ENCODE data around the gene PLAAT5. TPM values are rescaled to one million over a fixed set of nuclear protein-coding genes. Genes with fewer than 3 reads are reported as not detected.

The PLAAT5 gene
- total and polyA plus RNA-seq, 2 donors (not counting 1 experiment from before 2014, with no cell fraction given) = 0.07 to 0.50 TPM

DNA sequence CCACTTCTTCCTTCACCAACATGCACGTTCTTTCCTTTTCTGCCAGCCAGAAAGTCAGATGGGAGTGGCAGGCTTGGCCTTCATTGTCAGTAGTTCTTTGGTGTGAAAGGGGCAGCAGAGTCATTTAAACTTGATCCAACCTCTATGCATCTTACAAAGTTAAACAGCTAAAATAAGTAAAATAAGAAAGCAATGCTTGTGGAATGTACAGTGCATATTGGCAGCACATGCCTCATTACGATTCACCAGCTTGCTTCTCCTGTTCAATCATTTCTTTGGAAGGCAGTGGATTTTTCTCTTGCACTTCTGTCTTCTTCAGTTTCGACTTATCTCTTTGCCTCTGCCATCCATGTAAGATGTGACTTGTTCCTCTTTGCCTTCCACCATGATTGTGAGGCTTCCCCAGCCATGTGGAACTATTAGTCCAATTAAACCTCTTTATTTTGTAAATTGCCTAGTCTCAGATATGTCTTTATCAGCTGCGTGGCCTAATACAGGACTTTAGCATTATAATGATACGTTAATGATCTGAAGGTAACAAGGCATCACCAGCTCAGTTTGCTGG is 29.7 kb upstream of the PLAAT5 start:
- H3K27me3 ChIP-seq (ENCODE audit: control insufficient read depth, insufficient read depth, low read length) = no peaks in the 10 kb centered on the region
- H3K36me3 ChIP-seq (ENCODE audit: control insufficient read depth, insufficient read depth, low read length) = no peaks in the 10 kb centered on the region
- peaks cover 2% of the 10 kb centered on the region for H3K4me1 ChIP-seq (ENCODE audit: control insufficient read depth, extremely low read depth, insufficient read depth, low read length)
- no peaks in the 10 kb centered on the region for H3K9me3 ChIP-seq (ENCODE audit: control insufficient read depth, insufficient read depth, low read depth, low read length)
- no peak overlapping the region for H3K4me3 ChIP-seq (replicated peaks in 1 of 4; ENCODE audit: control extremely low read depth in 1 of 4, insufficient read depth in 1 of 4, low read depth in 3 of 4, low read length in 4 of 4)
- TF ChIP-seq, protein P1, sequence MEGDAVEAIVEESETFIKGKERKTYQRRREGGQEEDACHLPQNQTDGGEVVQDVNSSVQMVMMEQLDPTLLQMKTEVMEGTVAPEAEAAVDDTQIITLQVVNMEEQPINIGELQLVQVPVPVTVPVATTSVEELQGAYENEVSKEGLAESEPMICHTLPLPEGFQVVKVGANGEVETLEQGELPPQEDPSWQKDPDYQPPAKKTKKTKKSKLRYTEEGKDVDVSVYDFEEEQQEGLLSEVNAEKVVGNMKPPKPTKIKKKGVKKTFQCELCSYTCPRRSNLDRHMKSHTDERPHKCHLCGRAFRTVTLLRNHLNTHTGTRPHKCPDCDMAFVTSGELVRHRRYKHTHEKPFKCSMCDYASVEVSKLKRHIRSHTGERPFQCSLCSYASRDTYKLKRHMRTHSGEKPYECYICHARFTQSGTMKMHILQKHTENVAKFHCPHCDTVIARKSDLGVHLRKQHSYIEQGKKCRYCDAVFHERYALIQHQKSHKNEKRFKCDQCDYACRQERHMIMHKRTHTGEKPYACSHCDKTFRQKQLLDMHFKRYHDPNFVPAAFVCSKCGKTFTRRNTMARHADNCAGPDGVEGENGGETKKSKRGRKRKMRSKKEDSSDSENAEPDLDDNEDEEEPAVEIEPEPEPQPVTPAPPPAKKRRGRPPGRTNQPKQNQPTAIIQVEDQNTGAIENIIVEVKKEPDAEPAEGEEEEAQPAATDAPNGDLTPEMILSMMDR (conservative IDR thresholded peaks at IDR 0.05 in 1 of 2, IDR thresholded peaks at IDR 0.05 in 1 of 2; ENCODE audit: low read depth in 1 of 2, low read length in 2 of 2) = no peak
- H4K20me1 ChIP-seq (ENCODE audit: control insufficient read depth, extremely low read depth, insufficient read depth, low read length) = no peaks in the 10 kb centered on the region
- H3K27ac ChIP-seq (ENCODE audit: insufficient read depth, low read length) = no peak overlapping the region
- no peak overlapping the region for H3K4me2 ChIP-seq (ENCODE audit: extremely low read depth, insufficient read depth, low read length)
- H2AFZ ChIP-seq (ENCODE audit: low read length) = no peak overlapping the region
- no peak overlapping the region for H3K9ac ChIP-seq (ENCODE audit: insufficient read depth, low read length)
- DNase-seq (ENCODE audit: low read depth in 2 of 2) = peak in 1 of 2 donors; percentile 30
- no peaks in the 10 kb centered on the region for H3K79me2 ChIP-seq (ENCODE audit: control insufficient read depth, insufficient read depth, low read length)

DNA sequence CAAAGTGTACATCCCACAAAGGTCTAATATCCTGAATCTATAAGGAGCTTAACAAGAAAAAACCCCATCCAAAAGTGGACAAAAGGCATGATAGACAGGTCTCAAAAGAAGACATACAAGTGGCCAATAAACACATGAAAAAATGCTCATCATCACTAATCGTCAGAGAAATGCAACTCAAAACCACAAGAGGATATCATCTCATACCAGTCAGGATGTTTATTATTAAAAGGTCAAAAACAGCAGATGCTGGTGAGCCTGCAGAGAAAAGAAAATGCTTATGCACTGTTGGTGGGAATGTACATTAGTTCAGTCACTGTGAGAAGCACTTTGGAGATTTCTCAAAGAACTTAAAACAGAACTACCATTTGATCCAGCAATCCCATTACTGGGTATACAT is 27.6 kb upstream of the PLAAT5 start:
- H3K4me1 ChIP-seq (ENCODE audit: control insufficient read depth, extremely low read depth, insufficient read depth, low read length) = peaks cover 2% of the 10 kb centered on the region
- H3K79me2 ChIP-seq (ENCODE audit: control insufficient read depth, insufficient read depth, low read length) = no peaks in the 10 kb centered on the region
- no peaks in the 10 kb centered on the region for H3K9me3 ChIP-seq (ENCODE audit: control insufficient read depth, insufficient read depth, low read depth, low read length)
- no peaks in the 10 kb centered on the region for H3K27me3 ChIP-seq (ENCODE audit: control insufficient read depth, insufficient read depth, low read length)
- H4K20me1 ChIP-seq (ENCODE audit: control insufficient read depth, extremely low read depth, insufficient read depth, low read length) = no peaks in the 10 kb centered on the region
- DNase-seq (ENCODE audit: low read depth in 2 of 2) = peak; percentile 70 to 79
- H2AFZ ChIP-seq (ENCODE audit: low read length) = no peak overlapping the region
- H3K4me3 ChIP-seq (replicated peaks in 1 of 4; ENCODE audit: control extremely low read depth in 1 of 4, insufficient read depth in 1 of 4, low read depth in 3 of 4, low read length in 4 of 4) = no peak overlapping the region
- no peak overlapping the region for H3K9ac ChIP-seq (ENCODE audit: insufficient read depth, low read length)
- H3K4me2 ChIP-seq (ENCODE audit: extremely low read depth, insufficient read depth, low read length) = no peak overlapping the region
- no peaks in the 10 kb centered on the region for H3K36me3 ChIP-seq (ENCODE audit: control insufficient read depth, insufficient read depth, low read length)
- TF ChIP-seq, protein P1 (conservative IDR thresholded peaks at IDR 0.05 in 1 of 2, IDR thresholded peaks at IDR 0.05 in 1 of 2; ENCODE audit: low read depth in 1 of 2, low read length in 2 of 2) = no peak
- TF ChIP-seq EZH2 (IDR thresholded peaks at IDR 0.05; ENCODE audit: low read length, missing control alignments) = no peak
- no peak overlapping the region for H3K27ac ChIP-seq (ENCODE audit: insufficient read depth, low read length)

DNA sequence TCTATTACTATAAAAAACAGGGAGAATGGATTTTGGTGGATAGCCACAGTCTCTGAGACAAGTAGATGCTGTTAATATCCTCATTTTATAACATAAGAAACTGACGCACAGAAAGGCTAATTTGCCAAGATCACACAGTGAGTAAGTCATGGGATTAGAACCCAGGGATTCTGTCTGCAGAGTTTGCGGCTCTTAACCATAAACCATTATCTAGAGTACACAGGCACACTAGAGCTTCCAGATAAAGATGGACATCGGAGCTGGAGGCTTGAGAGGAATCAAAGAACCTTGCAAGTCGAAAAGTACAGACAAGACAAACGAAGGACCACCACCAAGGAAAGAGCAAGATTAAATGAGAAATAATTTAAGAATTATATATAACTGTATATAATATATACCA is 26.2 kb upstream of the PLAAT5 start:
- H3K27me3 ChIP-seq (ENCODE audit: control insufficient read depth, insufficient read depth, low read length) = no peaks in the 10 kb centered on the region
- H2AFZ ChIP-seq (ENCODE audit: low read length) = no peak overlapping the region
- no peaks in the 10 kb centered on the region for H3K9me3 ChIP-seq (ENCODE audit: control insufficient read depth, insufficient read depth, low read depth, low read length)
- DNase-seq (ENCODE audit: low read depth in 2 of 2) = no peak
- no peak overlapping the region for H3K9ac ChIP-seq (ENCODE audit: insufficient read depth, low read length)
- no peak overlapping the region for H3K27ac ChIP-seq (ENCODE audit: insufficient read depth, low read length)
- H3K4me2 ChIP-seq (ENCODE audit: extremely low read depth, insufficient read depth, low read length) = no peak overlapping the region
- no peaks in the 10 kb centered on the region for H3K36me3 ChIP-seq (ENCODE audit: control insufficient read depth, insufficient read depth, low read length)
- H4K20me1 ChIP-seq (ENCODE audit: control insufficient read depth, extremely low read depth, insufficient read depth, low read length) = no peaks in the 10 kb centered on the region
- no peaks in the 10 kb centered on the region for H3K79me2 ChIP-seq (ENCODE audit: control insufficient read depth, insufficient read depth, low read length)
- H3K4me3 ChIP-seq (replicated peaks in 1 of 4; ENCODE audit: control extremely low read depth in 1 of 4, insufficient read depth in 1 of 4, low read depth in 3 of 4, low read length in 4 of 4) = no peak overlapping the region
- H3K4me1 ChIP-seq (ENCODE audit: control insufficient read depth, extremely low read depth, insufficient read depth, low read length) = peaks cover 2% of the 10 kb centered on the region
- TF ChIP-seq, protein P1 (conservative IDR thresholded peaks at IDR 0.05 in 1 of 2, IDR thresholded peaks at IDR 0.05 in 1 of 2; ENCODE audit: low read depth in 1 of 2, low read length in 2 of 2) = no peak
- no peak for TF ChIP-seq EZH2 (IDR thresholded peaks at IDR 0.05; ENCODE audit: low read length, missing control alignments)
